SK-N-SH (cell line): ENCODE measurements around the gene MCM9. TPM values are rescaled to one million over a fixed set of nuclear protein-coding genes. Genes with fewer than 3 reads are reported as not detected.

ENCODE experiments used
- CTCF ChIA-PET: fragments of 300-600, 350-600 bp; formaldehyde crosslinking; extraction: SDS; loops from one replicate; lab custom pipeline; 2021; lab: Yijun Ruan, JAX
- POLR2A ChIA-PET: fragments of 350-600 bp; sonication (Branson Sonifier 250); formaldehyde crosslinking; extraction: SDS; loops from one replicate; lab custom pipeline; 2020; ENCODE audit warnings: antibody characterized with exemption, inconsistent platforms; lab: Yijun Ruan, JAX
- DNase-seq: peaks from one replicate; pipeline ENCODE4 v3.0.0; 2012
- H2AFZ ChIP-seq: fragments of 200-600 bp; sonication (generic); 2 replicates; pipeline ENCODE4 v1.8.1; 2016; ENCODE audit warnings: antibody characterized with exemption, mild to moderate bottlenecking, low read depth
- H3F3A ChIP-seq: fragments of 200-600 bp; sonication (generic); replicated peaks from 2 replicates; pipeline ENCODE3; 2016; ENCODE audit warnings: antibody characterized with exemption, mild to moderate bottlenecking; ENCODE audit not compliant: insufficient read depth
- H3K27ac ChIP-seq, 2 experiments: fragments of 200-500 bp in 1 of 2; fragments of 200-600 bp in 1 of 2; sonication (Bioruptor generic) in 1 of 2; sonication (generic), shearing (Covaris generic) in 1 of 2; 2 replicates each; pipeline versions ENCODE4 v1.5.1 to v1.6.1; 2014 to 2016; ENCODE audit warnings: low read depth in 2 of 2, inconsistent platforms in 1 of 2, low read length in 1 of 2, mild to moderate bottlenecking in 1 of 2, mixed read lengths in 1 of 2
- H3K27me3 ChIP-seq: fragments of 200-600 bp; sonication (generic), shearing (Covaris generic); 2 replicates; pipeline ENCODE4 v1.6.1; 2016; ENCODE audit warnings: mixed run types; ENCODE audit not compliant: insufficient read depth
- H3K36me3 ChIP-seq, 2 experiments: fragments of 200-500 bp in 1 of 2; fragments of 200-600 bp in 1 of 2; sonication (Bioruptor generic) in 1 of 2; sonication (generic) in 1 of 2; replicated peaks in 1 of 2; 2 replicates each; pipeline versions ENCODE3 to v1.5.1; 2014 to 2016; ENCODE audit warnings: low read length in 1 of 2, mild to moderate bottlenecking in 1 of 2; ENCODE audit not compliant: insufficient read depth in 2 of 2, control insufficient read depth in 1 of 2
- H3K4me1 ChIP-seq, 2 experiments: fragments of 200-500 bp in 1 of 2; fragments of 200-600 bp in 1 of 2; sonication (Bioruptor generic) in 1 of 2; sonication (generic), shearing (Covaris generic) in 1 of 2; 2 replicates each; pipeline versions ENCODE4 v1.5.1 to v1.6.1; 2014 to 2016; ENCODE audit warnings: low read depth in 1 of 2, low read length in 1 of 2, mixed run types in 1 of 2; ENCODE audit not compliant: insufficient read depth in 2 of 2, control insufficient read depth in 1 of 2
- H3K4me2 ChIP-seq: fragments of 200-600 bp; sonication (generic), shearing (Covaris generic); 2 replicates; pipeline ENCODE4 v1.6.1; 2017; ENCODE audit warnings: mixed run types
- H3K4me3 ChIP-seq, 2 experiments: fragments of 200-500 bp in 1 of 2; fragments of 200-600 bp in 1 of 2; sonication (Bioruptor generic) in 1 of 2; sonication (generic), shearing (Covaris generic) in 1 of 2; 2 replicates each; pipeline versions ENCODE4 v1.5.1 to v1.8.1; 2014 to 2016; ENCODE audit warnings: low read depth in 2 of 2, inconsistent platforms in 1 of 2, low read length in 1 of 2, mild to moderate bottlenecking in 1 of 2, mixed read lengths in 1 of 2, moderate library complexity in 1 of 2
- H3K79me2 ChIP-seq: fragments of 200-600 bp; sonication (generic); 2 replicates; pipeline ENCODE4 v1.8.1; 2017; ENCODE audit warnings: mild to moderate bottlenecking; ENCODE audit not compliant: insufficient read depth
- H3K9ac ChIP-seq: fragments of 200-600 bp; sonication (generic); 2 replicates; pipeline ENCODE4 v1.6.1; 2017; ENCODE audit warnings: mixed run types
- H3K9me2 ChIP-seq: fragments of 200-600 bp; sonication (generic); 2 replicates; pipeline ENCODE4 v1.6.1; 2017; ENCODE audit warnings: mixed run types
- H3K9me3 ChIP-seq: fragments of 200-600 bp; sonication (generic); 2 replicates; pipeline ENCODE4 v1.6.1; 2017; ENCODE audit warnings: mixed run types, mild to moderate bottlenecking, moderate library complexity
- H4K20me1 ChIP-seq: fragments of 200-600 bp; sonication (generic); 2 replicates; pipeline ENCODE4 v1.6.1; 2017; ENCODE audit warnings: mild to moderate bottlenecking, mixed run types; ENCODE audit not compliant: insufficient read depth
- CHD2 ChIP-seq: fragments of 150-350 bp; IDR thresholded peaks from 2 replicates; pipeline ENCODE4 v1.6.1; 2018; ENCODE audit warnings: low read length; ENCODE audit not compliant: partially characterized antibody
- ELF1 ChIP-seq: IDR thresholded peaks from 2 replicates; pipeline ENCODE4 v1.4.0; 2012
- FOXJ3 ChIP-seq: sonication (generic); formaldehyde crosslinking; IDR thresholded peaks from 2 replicates; pipeline ENCODE4 v1.5.1; 2020; ENCODE audit warnings: mild to moderate bottlenecking, missing genetic modification reagents
- JUND ChIP-seq: IDR thresholded peaks from 2 replicates; pipeline ENCODE4 v1.4.0; 2012
- MXI1 ChIP-seq: IDR thresholded peaks from 2 replicates; pipeline ENCODE4 v1.6.1; 2012; ENCODE audit warnings: mild to moderate bottlenecking, low read depth, low read length, improper control_type of control experiment
- NFIC ChIP-seq: IDR thresholded peaks from 2 replicates; pipeline ENCODE4 v1.4.0; 2012; ENCODE audit warnings: borderline replicate concordance
- POLR2AphosphoS5 ChIP-seq: IDR thresholded peaks from 2 replicates; pipeline ENCODE4 v1.6.1; 2012; ENCODE audit warnings: low read depth, low read length
- RCOR1 ChIP-seq: fragments of 150-350 bp; IDR thresholded peaks from 2 replicates; pipeline ENCODE4 v1.6.1; 2017; ENCODE audit warnings: antibody characterized with exemption, low read length
- TAF1 ChIP-seq: IDR thresholded peaks from 2 replicates; pipeline ENCODE4 v1.6.1; 2012; ENCODE audit warnings: low read depth, mild to moderate bottlenecking, low read length, moderate library complexity, borderline replicate concordance
- WGBS: methylation state at CpG from one replicate; pipeline ENCODE4 v1.1.6; 2017; ENCODE audit warnings: low lambda C conversion rate; 5-methylcytosine and 5-hydroxymethylcytosine counted together
- polyA plus RNA-seq, 3 experiments: library from polyadenylated mRNA; depleted of rRNA; stranded (reverse); fragments of >200 nt; gene quantifications; 2 replicates each; pipeline ENCODE4 v1.2.3, GENCODE V29; 2012
- TF ChIP-seq, protein P1 (sequence below): fragments of 150-350 bp; IDR thresholded peaks from 2 replicates; pipeline ENCODE4 v1.6.1; 2016; ENCODE audit warnings: mild to moderate bottlenecking, low read depth, low read length
- TF ChIP-seq, protein P2 (sequence below): fragments of 200-600 bp; sonication (generic); IDR thresholded peaks from 2 replicates; pipeline ENCODE4 v1.6.1; 2017; ENCODE audit warnings: antibody characterized with exemption, mild to moderate bottlenecking, moderate library complexity
- TF ChIP-seq, protein P3 (sequence below): IDR thresholded peaks from 2 replicates; pipeline ENCODE4; 2012

Gene MCM9
- polyA plus RNA-seq, 1 of the 3 experiments (the other 2 are of a cell fraction): 1.7 TPM

DNA sequence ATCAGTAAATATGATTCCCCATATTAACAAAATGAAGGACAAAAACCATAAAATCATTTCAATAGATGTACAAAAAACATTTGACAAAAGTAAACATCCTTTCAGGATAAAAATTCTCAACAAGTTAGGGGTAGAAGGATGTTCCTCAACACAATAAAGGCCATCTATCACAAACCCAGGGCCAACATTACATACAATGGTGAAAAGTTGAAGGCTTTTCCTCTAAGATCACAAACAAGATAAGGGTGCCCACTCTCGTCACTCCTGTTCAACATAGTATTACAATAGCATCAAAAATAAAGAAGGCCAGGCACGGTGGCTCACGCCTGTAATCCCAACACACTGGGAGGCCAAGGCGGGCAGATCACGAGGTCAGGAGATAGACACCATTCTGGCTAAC lies 63.6 kb downstream of the MCM9 start:
- WGBS: 95% methylated on average over 5 of the region's 5 CpGs
- Histone ChIP-seq H3K9me3 (no peaks in the 10 kb centered on the region), H3K9me2 (no peaks in the 10 kb centered on the region; the same call in 1 of the 2 replicates), H3K9ac (no peak overlapping the region), H3K4me1 (peaks cover 0 to 4% of the 10 kb centered on the region in 2 experiments; a peak in 1 of 4 replicates)
- no peak for TF ChIP-seq MXI1
- TF ChIP-seq, protein P1, sequence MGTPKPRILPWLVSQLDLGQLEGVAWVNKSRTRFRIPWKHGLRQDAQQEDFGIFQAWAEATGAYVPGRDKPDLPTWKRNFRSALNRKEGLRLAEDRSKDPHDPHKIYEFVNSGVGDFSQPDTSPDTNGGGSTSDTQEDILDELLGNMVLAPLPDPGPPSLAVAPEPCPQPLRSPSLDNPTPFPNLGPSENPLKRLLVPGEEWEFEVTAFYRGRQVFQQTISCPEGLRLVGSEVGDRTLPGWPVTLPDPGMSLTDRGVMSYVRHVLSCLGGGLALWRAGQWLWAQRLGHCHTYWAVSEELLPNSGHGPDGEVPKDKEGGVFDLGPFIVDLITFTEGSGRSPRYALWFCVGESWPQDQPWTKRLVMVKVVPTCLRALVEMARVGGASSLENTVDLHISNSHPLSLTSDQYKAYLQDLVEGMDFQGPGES: no peak
- no peak for TF ChIP-seq ELF1
- no peak for TF ChIP-seq FOXJ3 (CRISPR knock-in tag)
- no peak for TF ChIP-seq CHD2
- TF ChIP-seq JUND: no peak
- no peak for TF ChIP-seq TAF1
- TF ChIP-seq NFIC: no peak
- TF ChIP-seq, all 33 proteins: peak for 0
- POLR2A ChIA-PET: no interaction called here
- no peaks in the 10 kb centered on the region for H4K20me1 ChIP-seq
- no peak overlapping the region for H3K4me2 ChIP-seq
- no peak overlapping the region for H2AFZ ChIP-seq
- no peak for DNase-seq
- H3K27ac ChIP-seq: no peak overlapping the region
- CTCF ChIA-PET: no interaction called here
- H3K79me2 ChIP-seq: peaks cover 27% of the 10 kb centered on the region; the same call in 1 of the 2 replicates
- no peaks in the 10 kb centered on the region for H3K27me3 ChIP-seq
- no peaks in the 10 kb centered on the region for H3F3A ChIP-seq
- H3K36me3 ChIP-seq: no peaks in the 10 kb centered on the region
- H3K4me3 ChIP-seq: no peak overlapping the region

DNA sequence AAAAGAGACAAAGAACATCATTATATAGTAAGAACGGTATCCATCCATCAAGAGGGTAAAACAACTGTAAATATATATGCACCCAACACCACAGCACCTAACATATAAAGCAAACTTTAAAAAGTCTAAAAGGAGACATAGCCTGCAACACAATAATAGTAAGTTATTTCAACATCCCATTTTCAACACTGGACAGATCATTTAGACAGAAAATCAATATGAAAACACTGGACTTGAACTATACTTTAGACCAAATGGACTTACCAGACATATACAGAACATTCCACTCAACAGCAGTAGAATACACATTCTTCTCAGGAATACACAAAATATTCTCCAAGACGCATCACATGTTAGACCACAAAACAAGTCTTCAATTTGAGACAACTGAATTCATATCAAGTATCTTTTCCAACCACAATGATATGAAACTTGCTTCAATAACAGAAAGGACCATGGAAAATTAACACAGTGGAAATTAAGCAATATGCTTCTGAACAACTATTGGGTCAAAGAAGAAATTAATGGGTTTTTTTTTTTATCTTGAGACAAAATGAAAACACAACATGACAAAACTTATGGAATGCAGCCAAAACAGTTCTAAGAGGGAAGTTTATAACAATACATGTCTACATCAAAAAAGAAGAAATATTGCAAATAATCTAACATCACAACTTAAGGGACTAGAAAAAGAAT lies 64.9 kb downstream of the MCM9 start:
- Histone ChIP-seq H3K9me3 (no peaks in the 10 kb centered on the region), H3F3A (no peaks in the 10 kb centered on the region), H3K27ac (no peak overlapping the region), H4K20me1 (no peaks in the 10 kb centered on the region), H3K36me3 (no peaks in the 10 kb centered on the region), H3K4me1 (no peaks in the 10 kb centered on the region), H3K79me2 (peaks cover 27% of the 10 kb centered on the region; the same call in 1 of the 2 replicates), H3K27me3 (no peaks in the 10 kb centered on the region), H3K4me2 (no peak overlapping the region), H2AFZ (no peak overlapping the region), H3K9ac (no peak overlapping the region), H3K9me2 (no peaks in the 10 kb centered on the region), H3K4me3 (no peak overlapping the region)
- TF ChIP-seq POLR2AphosphoS5 (no peak), RCOR1 (no peak), MXI1 (no peak)
- TF ChIP-seq, protein P2, sequence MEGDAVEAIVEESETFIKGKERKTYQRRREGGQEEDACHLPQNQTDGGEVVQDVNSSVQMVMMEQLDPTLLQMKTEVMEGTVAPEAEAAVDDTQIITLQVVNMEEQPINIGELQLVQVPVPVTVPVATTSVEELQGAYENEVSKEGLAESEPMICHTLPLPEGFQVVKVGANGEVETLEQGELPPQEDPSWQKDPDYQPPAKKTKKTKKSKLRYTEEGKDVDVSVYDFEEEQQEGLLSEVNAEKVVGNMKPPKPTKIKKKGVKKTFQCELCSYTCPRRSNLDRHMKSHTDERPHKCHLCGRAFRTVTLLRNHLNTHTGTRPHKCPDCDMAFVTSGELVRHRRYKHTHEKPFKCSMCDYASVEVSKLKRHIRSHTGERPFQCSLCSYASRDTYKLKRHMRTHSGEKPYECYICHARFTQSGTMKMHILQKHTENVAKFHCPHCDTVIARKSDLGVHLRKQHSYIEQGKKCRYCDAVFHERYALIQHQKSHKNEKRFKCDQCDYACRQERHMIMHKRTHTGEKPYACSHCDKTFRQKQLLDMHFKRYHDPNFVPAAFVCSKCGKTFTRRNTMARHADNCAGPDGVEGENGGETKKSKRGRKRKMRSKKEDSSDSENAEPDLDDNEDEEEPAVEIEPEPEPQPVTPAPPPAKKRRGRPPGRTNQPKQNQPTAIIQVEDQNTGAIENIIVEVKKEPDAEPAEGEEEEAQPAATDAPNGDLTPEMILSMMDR: no peak
- TF ChIP-seq, protein P3, sequence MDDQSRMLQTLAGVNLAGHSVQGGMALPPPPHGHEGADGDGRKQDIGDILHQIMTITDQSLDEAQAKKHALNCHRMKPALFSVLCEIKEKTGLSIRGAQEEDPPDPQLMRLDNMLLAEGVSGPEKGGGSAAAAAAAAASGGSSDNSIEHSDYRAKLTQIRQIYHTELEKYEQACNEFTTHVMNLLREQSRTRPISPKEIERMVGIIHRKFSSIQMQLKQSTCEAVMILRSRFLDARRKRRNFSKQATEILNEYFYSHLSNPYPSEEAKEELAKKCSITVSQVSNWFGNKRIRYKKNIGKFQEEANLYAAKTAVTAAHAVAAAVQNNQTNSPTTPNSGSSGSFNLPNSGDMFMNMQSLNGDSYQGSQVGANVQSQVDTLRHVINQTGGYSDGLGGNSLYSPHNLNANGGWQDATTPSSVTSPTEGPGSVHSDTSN: no peak
- 98% methylated on average over 2 of the region's 2 CpGs for WGBS
- POLR2A ChIA-PET: no interaction called here
- no peak for DNase-seq
- CTCF ChIA-PET: no interaction called here
